Cardiac fibroblast (primary cell): Measurements from ENCODE around the gene MARK3.
A peak's percentile ranks its signal among the peaks of the same experiment; 100 is the strongest.

Experiments used
- DNase-seq, 2 donors: peaks; one replicate each; pipeline versions ENCODE4 v3.0.0 to v3.0.0-alpha.2; 2010; ENCODE audit warnings: low read depth in 2 of 2
- H3K4me3 ChIP-seq, 2 donors: replicated peaks in 1 of 2; 1 replicate in 1 of 2; 2 replicates in 1 of 2; pipeline ENCODE4 v1.5.1; 2011; ENCODE audit warnings: low read depth in 2 of 2, low read length in 2 of 2, mild to moderate bottlenecking in 2 of 2, moderate library complexity in 1 of 2
- TF ChIP-seq, protein P1 (sequence below): IDR thresholded peaks from one replicate; pipeline ENCODE4 v1.5.1; 2011; ENCODE audit warnings: low read depth, mild to moderate bottlenecking, low read length, inconsistent platforms

The MARK3 gene

GRCh38 chr14:103501041-103501870 is 116.0 kb downstream of the MARK3 start:
- no peak overlapping the region for H3K4me3 ChIP-seq
- TF ChIP-seq, protein P1, sequence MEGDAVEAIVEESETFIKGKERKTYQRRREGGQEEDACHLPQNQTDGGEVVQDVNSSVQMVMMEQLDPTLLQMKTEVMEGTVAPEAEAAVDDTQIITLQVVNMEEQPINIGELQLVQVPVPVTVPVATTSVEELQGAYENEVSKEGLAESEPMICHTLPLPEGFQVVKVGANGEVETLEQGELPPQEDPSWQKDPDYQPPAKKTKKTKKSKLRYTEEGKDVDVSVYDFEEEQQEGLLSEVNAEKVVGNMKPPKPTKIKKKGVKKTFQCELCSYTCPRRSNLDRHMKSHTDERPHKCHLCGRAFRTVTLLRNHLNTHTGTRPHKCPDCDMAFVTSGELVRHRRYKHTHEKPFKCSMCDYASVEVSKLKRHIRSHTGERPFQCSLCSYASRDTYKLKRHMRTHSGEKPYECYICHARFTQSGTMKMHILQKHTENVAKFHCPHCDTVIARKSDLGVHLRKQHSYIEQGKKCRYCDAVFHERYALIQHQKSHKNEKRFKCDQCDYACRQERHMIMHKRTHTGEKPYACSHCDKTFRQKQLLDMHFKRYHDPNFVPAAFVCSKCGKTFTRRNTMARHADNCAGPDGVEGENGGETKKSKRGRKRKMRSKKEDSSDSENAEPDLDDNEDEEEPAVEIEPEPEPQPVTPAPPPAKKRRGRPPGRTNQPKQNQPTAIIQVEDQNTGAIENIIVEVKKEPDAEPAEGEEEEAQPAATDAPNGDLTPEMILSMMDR, result no peak
- DNase-seq, result no peak

- no peak for DNase-seq
- TF ChIP-seq, protein P1, result no peak
- no peak overlapping the region for H3K4me3 ChIP-seq
These were observed 116.9 kb downstream of the MARK3 start for GRCh38 chr14:103501921-103502669.

GRCh38 chr14:103502877-103503276 is 117.7 kb downstream of the MARK3 start:
- H3K4me3 ChIP-seq, result no peak overlapping the region
- TF ChIP-seq, protein P1, result no peak
- no peak for DNase-seq

GRCh38 chr14:103503296-103503695 is 118.1 kb downstream of the MARK3 start:
- DNase-seq, result no peak
- no peak overlapping the region for H3K4me3 ChIP-seq
- TF ChIP-seq, protein P1, result no peak

DNA sequence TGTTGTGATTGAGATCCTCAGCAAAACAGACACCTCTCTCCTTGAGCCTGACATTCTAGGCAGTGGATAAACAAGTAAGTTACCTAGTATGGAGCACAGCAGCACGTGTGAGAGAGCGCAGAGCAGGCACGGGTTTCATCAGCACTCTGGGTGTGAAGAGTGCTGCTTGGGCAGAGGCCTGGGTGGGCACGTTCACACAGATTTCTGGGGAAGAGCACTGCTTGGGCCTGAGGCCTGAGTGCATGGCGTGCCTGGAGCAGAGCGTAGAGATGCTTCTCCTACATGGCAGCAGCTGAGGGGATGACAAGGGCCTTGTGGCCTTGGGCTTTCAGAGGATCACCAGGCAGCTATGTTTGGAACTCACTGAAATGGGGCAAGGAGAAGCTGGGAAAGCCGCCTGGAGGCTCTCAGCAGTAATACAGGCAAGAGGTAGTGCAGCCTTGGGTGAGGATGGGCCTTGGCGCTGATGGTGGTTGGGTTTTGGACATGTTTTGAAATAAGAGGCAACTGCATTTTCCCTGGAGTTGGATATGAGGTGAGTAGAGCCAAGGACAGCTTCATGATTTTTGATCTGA is 119.9 kb downstream of the MARK3 start:
- TF ChIP-seq, protein P1, result peak; percentile 15

GRCh38 chr14:103507751-103508150 is 122.5 kb downstream of the MARK3 start:
- DNase-seq, result no peak
- no peak overlapping the region for H3K4me3 ChIP-seq
- TF ChIP-seq, protein P1, result no peak

More for the DNA sequence above, 119.9 kb downstream of the MARK3 start:
- no peak for DNase-seq
- no peak overlapping the region for H3K4me3 ChIP-seq
